Vagina (tissue), 2 donors: ENCODE measurements around the gene RAB40AL. TPM values are rescaled to one million over a fixed set of nuclear protein-coding genes. Genes with fewer than 3 reads are reported as not detected.

Source experiments
- DNase-seq, 2 donors: peaks; one replicate each; pipeline ENCODE4 v3.0.0-alpha.2; 2017; ENCODE audit errors: extremely low spot score in 2 of 2
- H3K27ac ChIP-seq: fragments of 200-600 bp; sonication (generic); one replicate; pipeline ENCODE4 v1.5.1; 2019
- H3K27me3 ChIP-seq: fragments of 200-600 bp; sonication (generic); one replicate; pipeline ENCODE4 v1.5.1; 2019
- H3K36me3 ChIP-seq, 2 donors: fragments of 200-600 bp; sonication (generic); one replicate each; pipeline ENCODE4 v1.5.1; 2017 to 2019
- H3K4me1 ChIP-seq: fragments of 200-600 bp; sonication (generic); one replicate; pipeline ENCODE4 v1.5.1; 2019
- H3K4me3 ChIP-seq, 2 donors: fragments of 200-600 bp; sonication (generic); 1 replicate in 1 of 2; 2 replicates in 1 of 2; pipeline ENCODE4 v1.5.1; 2016 to 2019
- H3K9me3 ChIP-seq: fragments of 200-600 bp; sonication (generic); one replicate; pipeline ENCODE4 v1.5.1; 2019
- CTCF ChIP-seq, 3 experiments: fragments of 450-650 bp in 2 of 3; fragments of 200-600 bp in 1 of 3; sonication (generic) in 1 of 3; IDR thresholded peaks; one replicate each; pipeline ENCODE4 v1.5.1; 2017 to 2019; ENCODE audit warnings: antibody characterized with exemption in 3 of 3, mild to moderate bottlenecking in 2 of 3, moderate library complexity in 2 of 3
- POLR2A ChIP-seq, 2 donors: fragments of 450-650 bp; IDR thresholded peaks; one replicate each; pipeline ENCODE4 v1.6.1; 2017; ENCODE audit warnings: antibody characterized with exemption in 2 of 2, mild to moderate bottlenecking in 2 of 2, moderate library complexity in 2 of 2
- POLR2AphosphoS5 ChIP-seq, 2 donors: sonication (generic); formaldehyde crosslinking; IDR thresholded peaks; one replicate each; pipeline ENCODE4 v1.9.0; 2017; ENCODE audit warnings: antibody characterized with exemption in 2 of 2, mild to moderate bottlenecking in 2 of 2, low read depth in 1 of 2; ENCODE audit not compliant: insufficient read depth in 1 of 2
- intact Hi-C: fragments of 100-400 bp; cut with DNase I; formaldehyde crosslinking; loops from one replicate; pipeline ENCODE4 v1.15.1; 2023
- total RNA-seq: library from RNA; depleted of rRNA; stranded (reverse); fragments of >200 nt; gene quantifications from one replicate; pipeline ENCODE4 v1.2.3, GENCODE V29; 2016

The RAB40AL gene
- total RNA-seq, 1 donor from 2014 or later, result 9.6 TPM

- intact Hi-C loops, result no loop called here
- Histone ChIP-seq H3K27me3 (no peaks in the 10 kb centered on the region), H3K27ac (no peak overlapping the region), H3K4me3 (no peak overlapping the region), H3K36me3 (no peaks in the 10 kb centered on the region), H3K4me1 (no peaks in the 10 kb centered on the region), H3K9me3 (no peaks in the 10 kb centered on the region)
- TF ChIP-seq CTCF (IDR thresholded peaks at IDR 0.05) (no peak), POLR2AphosphoS5 (IDR thresholded peaks at IDR 0.05; ENCODE audit: insufficient read depth in 1 of 2, low read depth in 1 of 2) (no peak), POLR2A (IDR thresholded peaks at IDR 0.05) (no peak)
- DNase-seq, result no peak
These were observed 5.9 kb upstream of the RAB40AL start for GRCh38 chrX:102930990-102931756.

DNA sequence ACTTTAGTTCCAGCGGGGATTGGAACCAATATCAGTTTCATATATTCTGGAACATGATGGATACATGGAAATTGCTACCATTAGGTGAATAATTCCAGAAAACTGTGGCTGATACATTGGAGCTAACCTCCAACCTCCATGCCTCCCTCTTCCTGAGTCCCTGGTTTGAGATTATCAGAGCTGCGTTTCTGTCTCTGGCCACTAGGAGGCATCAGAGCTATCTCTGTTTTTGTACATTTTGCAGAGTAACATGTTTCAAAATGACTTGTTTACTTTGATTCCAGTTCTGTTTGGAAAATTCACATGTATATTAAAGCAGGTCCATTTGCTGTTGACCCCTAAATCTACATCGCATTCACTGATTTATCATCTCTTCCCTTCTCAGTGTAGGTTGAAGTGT, 2.4 kb upstream of the RAB40AL start:
- Histone ChIP-seq H3K9me3 (no peaks in the 10 kb centered on the region), H3K4me1 (no peaks in the 10 kb centered on the region), H3K27ac (no peak overlapping the region), H3K36me3 (no peaks in the 10 kb centered on the region), H3K27me3 (no peaks in the 10 kb centered on the region), H3K4me3 (no peak overlapping the region)
- no peak for TF ChIP-seq CTCF (IDR thresholded peaks at IDR 0.05)
- DNase-seq, result no peak
- intact Hi-C loops, result no loop called here

- intact Hi-C loops, result no loop called here
- Histone ChIP-seq H3K27me3 (no peaks in the 10 kb centered on the region), H3K27ac (no peak overlapping the region), H3K4me3 (no peak overlapping the region), H3K4me1 (no peaks in the 10 kb centered on the region), H3K36me3 (no peaks in the 10 kb centered on the region), H3K9me3 (no peaks in the 10 kb centered on the region)
- DNase-seq, result no peak
- peak in 2 of 3 experiments; percentile 20 to 23 for TF ChIP-seq CTCF (IDR thresholded peaks at IDR 0.05)
- no peak for TF ChIP-seq POLR2AphosphoS5 (IDR thresholded peaks at IDR 0.05; ENCODE audit: insufficient read depth in 1 of 2, low read depth in 1 of 2)
These were observed 14.1 kb downstream of the RAB40AL start for GRCh38 chrX:102950908-102951866.

GRCh38 chrX:102957751-102958150, 20.7 kb downstream of the RAB40AL start:
- no peaks in the 10 kb centered on the region for H3K9me3 ChIP-seq
- H3K27me3 ChIP-seq, result no peaks in the 10 kb centered on the region
- TF ChIP-seq POLR2A (IDR thresholded peaks at IDR 0.05), result no peak
- TF ChIP-seq POLR2AphosphoS5 (IDR thresholded peaks at IDR 0.05; ENCODE audit: insufficient read depth in 1 of 2, low read depth in 1 of 2), result no peak
- TF ChIP-seq CTCF (IDR thresholded peaks at IDR 0.05), result no peak
- no peaks in the 10 kb centered on the region for H3K36me3 ChIP-seq
- no peak overlapping the region for H3K4me3 ChIP-seq
- H3K27ac ChIP-seq, result no peak overlapping the region
- no peaks in the 10 kb centered on the region for H3K4me1 ChIP-seq
- intact Hi-C loops, result no loop called here
- DNase-seq, result no peak

- Histone ChIP-seq H3K36me3 (no peaks in the 10 kb centered on the region), H3K9me3 (no peaks in the 10 kb centered on the region), H3K27ac (no peak overlapping the region), H3K27me3 (no peaks in the 10 kb centered on the region), H3K4me3 (no peak overlapping the region), H3K4me1 (no peaks in the 10 kb centered on the region)
- DNase-seq, result no peak
- intact Hi-C loops, result no loop called here
- TF ChIP-seq POLR2AphosphoS5 (IDR thresholded peaks at IDR 0.05; ENCODE audit: insufficient read depth in 1 of 2, low read depth in 1 of 2), result no peak
- no peak for TF ChIP-seq POLR2A (IDR thresholded peaks at IDR 0.05)
- TF ChIP-seq CTCF (IDR thresholded peaks at IDR 0.05), result no peak
These were observed 21.7 kb downstream of the RAB40AL start for GRCh38 chrX:102958794-102959193.
